ENCODE measurements around the gene PCCA. TPM values are rescaled to one million over a fixed set of nuclear protein-coding genes. Genes with fewer than 3 reads are reported as not detected.

PCCA gene
- total and polyA plus RNA-seq, 2 experiments from 2014 or later, result 41.9 to 46.6 TPM

DNA sequence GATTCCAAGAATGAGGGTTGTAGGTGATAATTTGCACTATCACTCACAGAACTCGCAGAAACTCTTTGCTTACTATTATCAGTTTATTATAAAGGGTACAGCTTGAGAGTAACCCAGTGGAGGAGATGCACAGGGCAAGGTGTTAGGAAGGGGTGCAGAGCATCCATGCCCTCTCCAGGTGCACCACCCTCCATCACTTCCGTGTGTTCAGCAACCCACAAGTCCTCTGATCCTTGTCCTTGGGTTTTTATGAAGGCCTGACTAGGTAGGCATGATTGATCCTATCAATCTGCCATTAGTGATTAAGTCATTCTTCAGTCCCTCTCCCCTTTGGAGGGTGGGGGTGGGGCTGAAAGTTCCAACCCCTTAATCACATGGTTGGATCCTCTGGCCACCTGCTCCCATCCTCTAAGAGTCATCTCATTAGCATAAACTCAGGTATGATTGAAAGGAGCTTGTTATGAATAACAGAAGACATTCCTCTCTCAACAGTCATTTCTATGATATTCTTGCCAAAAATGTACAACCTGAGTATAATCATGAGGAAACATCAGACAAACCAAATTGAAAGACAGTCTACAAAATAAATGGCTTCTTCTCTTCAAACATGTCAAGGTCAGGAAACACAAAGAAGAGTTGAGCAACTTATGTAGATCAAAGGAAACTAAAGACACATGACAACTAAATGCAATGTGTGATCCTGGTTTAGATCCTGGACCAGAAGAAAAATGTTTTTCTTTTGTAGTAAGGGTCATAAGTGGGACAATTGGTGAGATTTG is 225.4 kb downstream of the PCCA start:
- no peak overlapping the region for H3K27ac Mint-ChIP-seq
- H3K4me1 Mint-ChIP-seq, result peaks cover 26% of the 10 kb centered on the region
- TF ChIP-seq EZH2phosphoT487 (IDR thresholded peaks at IDR 0.05; ENCODE audit: unreplicated experiment) (no peak), CREB1 (CRISPR knock-in tag; IDR thresholded peaks at IDR 0.05; ENCODE audit: low read depth) (no peak), JUNB (IDR thresholded peaks at IDR 0.05; ENCODE audit: unreplicated experiment) (no peak), STAT1 (IDR thresholded peaks at IDR 0.05; ENCODE audit: unreplicated experiment) (no peak), POLR2AphosphoS5 (IDR thresholded peaks at IDR 0.05; ENCODE audit: low read depth) (no peak), NANOG (IDR thresholded peaks at IDR 0.05; ENCODE audit: borderline replicate concordance) (no peak), ZNF331 (CRISPR knock-in tag; IDR thresholded peaks at IDR 0.05; ENCODE audit: low read depth) (no peak)
- TF ChIP-seq, protein P1, sequence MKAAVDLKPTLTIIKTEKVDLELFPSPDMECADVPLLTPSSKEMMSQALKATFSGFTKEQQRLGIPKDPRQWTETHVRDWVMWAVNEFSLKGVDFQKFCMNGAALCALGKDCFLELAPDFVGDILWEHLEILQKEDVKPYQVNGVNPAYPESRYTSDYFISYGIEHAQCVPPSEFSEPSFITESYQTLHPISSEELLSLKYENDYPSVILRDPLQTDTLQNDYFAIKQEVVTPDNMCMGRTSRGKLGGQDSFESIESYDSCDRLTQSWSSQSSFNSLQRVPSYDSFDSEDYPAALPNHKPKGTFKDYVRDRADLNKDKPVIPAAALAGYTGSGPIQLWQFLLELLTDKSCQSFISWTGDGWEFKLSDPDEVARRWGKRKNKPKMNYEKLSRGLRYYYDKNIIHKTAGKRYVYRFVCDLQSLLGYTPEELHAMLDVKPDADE (IDR thresholded peaks at IDR 0.05), result no peak
- TF ChIP-seq, protein P2, sequence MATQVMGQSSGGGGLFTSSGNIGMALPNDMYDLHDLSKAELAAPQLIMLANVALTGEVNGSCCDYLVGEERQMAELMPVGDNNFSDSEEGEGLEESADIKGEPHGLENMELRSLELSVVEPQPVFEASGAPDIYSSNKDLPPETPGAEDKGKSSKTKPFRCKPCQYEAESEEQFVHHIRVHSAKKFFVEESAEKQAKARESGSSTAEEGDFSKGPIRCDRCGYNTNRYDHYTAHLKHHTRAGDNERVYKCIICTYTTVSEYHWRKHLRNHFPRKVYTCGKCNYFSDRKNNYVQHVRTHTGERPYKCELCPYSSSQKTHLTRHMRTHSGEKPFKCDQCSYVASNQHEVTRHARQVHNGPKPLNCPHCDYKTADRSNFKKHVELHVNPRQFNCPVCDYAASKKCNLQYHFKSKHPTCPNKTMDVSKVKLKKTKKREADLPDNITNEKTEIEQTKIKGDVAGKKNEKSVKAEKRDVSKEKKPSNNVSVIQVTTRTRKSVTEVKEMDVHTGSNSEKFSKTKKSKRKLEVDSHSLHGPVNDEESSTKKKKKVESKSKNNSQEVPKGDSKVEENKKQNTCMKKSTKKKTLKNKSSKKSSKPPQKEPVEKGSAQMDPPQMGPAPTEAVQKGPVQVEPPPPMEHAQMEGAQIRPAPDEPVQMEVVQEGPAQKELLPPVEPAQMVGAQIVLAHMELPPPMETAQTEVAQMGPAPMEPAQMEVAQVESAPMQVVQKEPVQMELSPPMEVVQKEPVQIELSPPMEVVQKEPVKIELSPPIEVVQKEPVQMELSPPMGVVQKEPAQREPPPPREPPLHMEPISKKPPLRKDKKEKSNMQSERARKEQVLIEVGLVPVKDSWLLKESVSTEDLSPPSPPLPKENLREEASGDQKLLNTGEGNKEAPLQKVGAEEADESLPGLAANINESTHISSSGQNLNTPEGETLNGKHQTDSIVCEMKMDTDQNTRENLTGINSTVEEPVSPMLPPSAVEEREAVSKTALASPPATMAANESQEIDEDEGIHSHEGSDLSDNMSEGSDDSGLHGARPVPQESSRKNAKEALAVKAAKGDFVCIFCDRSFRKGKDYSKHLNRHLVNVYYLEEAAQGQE (IDR thresholded peaks at IDR 0.05; ENCODE audit: unreplicated experiment), result no peak
- TF ChIP-seq, protein P3, sequence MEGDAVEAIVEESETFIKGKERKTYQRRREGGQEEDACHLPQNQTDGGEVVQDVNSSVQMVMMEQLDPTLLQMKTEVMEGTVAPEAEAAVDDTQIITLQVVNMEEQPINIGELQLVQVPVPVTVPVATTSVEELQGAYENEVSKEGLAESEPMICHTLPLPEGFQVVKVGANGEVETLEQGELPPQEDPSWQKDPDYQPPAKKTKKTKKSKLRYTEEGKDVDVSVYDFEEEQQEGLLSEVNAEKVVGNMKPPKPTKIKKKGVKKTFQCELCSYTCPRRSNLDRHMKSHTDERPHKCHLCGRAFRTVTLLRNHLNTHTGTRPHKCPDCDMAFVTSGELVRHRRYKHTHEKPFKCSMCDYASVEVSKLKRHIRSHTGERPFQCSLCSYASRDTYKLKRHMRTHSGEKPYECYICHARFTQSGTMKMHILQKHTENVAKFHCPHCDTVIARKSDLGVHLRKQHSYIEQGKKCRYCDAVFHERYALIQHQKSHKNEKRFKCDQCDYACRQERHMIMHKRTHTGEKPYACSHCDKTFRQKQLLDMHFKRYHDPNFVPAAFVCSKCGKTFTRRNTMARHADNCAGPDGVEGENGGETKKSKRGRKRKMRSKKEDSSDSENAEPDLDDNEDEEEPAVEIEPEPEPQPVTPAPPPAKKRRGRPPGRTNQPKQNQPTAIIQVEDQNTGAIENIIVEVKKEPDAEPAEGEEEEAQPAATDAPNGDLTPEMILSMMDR (conservative IDR thresholded peaks at IDR 0.05; ENCODE audit: low read depth in 2 of 2), result no peak
- TF ChIP-seq, protein P4, sequence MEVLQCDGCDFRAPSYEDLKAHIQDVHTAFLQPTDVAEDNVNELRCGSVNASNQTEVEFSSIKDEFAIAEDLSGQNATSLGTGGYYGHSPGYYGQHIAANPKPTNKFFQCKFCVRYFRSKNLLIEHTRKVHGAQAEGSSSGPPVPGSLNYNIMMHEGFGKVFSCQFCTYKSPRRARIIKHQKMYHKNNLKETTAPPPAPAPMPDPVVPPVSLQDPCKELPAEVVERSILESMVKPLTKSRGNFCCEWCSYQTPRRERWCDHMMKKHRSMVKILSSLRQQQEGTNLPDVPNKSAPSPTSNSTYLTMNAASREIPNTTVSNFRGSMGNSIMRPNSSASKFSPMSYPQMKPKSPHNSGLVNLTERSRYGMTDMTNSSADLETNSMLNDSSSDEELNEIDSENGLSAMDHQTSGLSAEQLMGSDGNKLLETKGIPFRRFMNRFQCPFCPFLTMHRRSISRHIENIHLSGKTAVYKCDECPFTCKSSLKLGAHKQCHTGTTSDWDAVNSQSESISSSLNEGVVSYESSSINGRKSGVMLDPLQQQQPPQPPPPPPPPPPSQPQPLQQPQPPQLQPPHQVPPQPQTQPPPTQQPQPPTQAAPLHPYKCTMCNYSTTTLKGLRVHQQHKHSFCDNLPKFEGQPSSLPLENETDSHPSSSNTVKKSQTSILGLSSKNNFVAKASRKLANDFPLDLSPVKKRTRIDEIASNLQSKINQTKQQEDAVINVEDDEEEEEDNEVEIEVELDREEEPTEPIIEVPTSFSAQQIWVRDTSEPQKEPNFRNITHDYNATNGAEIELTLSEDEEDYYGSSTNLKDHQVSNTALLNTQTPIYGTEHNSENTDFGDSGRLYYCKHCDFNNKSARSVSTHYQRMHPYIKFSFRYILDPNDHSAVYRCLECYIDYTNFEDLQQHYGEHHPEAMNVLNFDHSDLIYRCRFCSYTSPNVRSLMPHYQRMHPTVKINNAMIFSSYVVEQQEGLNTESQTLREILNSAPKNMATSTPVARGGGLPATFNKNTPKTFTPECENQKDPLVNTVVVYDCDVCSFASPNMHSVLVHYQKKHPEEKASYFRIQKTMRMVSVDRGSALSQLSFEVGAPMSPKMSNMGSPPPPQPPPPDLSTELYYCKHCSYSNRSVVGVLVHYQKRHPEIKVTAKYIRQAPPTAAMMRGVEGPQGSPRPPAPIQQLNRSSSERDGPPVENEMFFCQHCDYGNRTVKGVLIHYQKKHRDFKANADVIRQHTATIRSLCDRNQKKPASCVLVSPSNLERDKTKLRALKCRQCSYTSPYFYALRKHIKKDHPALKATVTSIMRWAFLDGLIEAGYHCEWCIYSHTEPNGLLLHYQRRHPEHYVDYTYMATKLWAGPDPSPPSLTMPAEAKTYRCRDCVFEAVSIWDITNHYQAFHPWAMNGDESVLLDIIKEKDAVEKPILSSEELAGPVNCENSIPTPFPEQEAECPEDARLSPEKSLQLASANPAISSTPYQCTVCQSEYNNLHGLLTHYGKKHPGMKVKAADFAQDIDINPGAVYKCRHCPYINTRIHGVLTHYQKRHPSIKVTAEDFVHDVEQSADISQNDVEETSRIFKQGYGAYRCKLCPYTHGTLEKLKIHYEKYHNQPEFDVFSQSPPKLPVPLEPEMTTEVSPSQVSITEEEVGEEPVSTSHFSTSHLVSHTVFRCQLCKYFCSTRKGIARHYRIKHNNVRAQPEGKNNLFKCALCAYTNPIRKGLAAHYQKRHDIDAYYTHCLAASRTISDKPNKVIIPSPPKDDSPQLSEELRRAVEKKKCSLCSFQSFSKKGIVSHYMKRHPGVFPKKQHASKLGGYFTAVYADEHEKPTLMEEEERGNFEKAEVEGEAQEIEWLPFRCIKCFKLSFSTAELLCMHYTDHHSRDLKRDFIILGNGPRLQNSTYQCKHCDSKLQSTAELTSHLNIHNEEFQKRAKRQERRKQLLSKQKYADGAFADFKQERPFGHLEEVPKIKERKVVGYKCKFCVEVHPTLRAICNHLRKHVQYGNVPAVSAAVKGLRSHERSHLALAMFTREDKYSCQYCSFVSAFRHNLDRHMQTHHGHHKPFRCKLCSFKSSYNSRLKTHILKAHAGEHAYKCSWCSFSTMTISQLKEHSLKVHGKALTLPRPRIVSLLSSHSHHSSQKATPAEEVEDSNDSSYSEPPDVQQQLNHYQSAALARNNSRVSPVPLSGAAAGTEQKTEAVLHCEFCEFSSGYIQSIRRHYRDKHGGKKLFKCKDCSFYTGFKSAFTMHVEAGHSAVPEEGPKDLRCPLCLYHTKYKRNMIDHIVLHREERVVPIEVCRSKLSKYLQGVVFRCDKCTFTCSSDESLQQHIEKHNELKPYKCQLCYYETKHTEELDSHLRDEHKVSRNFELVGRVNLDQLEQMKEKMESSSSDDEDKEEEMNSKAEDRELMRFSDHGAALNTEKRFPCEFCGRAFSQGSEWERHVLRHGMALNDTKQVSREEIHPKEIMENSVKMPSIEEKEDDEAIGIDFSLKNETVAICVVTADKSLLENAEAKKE (CRISPR knock-in tag; IDR thresholded peaks at IDR 0.05), result no peak
- peaks cover 8% of the 10 kb centered on the region; the same call in 1 of the 2 replicates for H3K4me1 ChIP-seq (ENCODE audit: insufficient read depth)
- no peak overlapping the region for H3K27ac ChIP-seq (ENCODE audit: low read depth)
- H3K36me3 Mint-ChIP-seq (ENCODE audit: low read depth), result peaks cover 27% of the 10 kb centered on the region
- DNase-seq (ENCODE audit: low spot score) (no peak), ATAC-seq (no peak)
- peaks cover 8% of the 10 kb centered on the region; the same call in 2 of the 3 replicates for H3K9me3 Mint-ChIP-seq
- no peaks in the 10 kb centered on the region for H3K9me2 ChIP-seq (ENCODE audit: insufficient read depth)
- H2AFZ ChIP-seq, result no peak overlapping the region
- H3K4me3 Mint-ChIP-seq, result no peak overlapping the region
- H3F3A ChIP-seq (replicated peaks; ENCODE audit: low read depth), result no peaks in the 10 kb centered on the region
- H3K36me3 ChIP-seq (ENCODE audit: insufficient read depth), result peaks cover 6% of the 10 kb centered on the region; the same call in 1 of the 2 replicates
- no peaks in the 10 kb centered on the region for H3K27me3 Mint-ChIP-seq (ENCODE audit: insufficient read depth, low read depth, poor library complexity)
- H3K27me3 ChIP-seq (ENCODE audit: insufficient read depth), result no peaks in the 10 kb centered on the region
- H4K20me1 ChIP-seq (replicated peaks; ENCODE audit: insufficient read depth), result no peaks in the 10 kb centered on the region
- no peak overlapping the region for H3K4me2 ChIP-seq
- no peak overlapping the region for H3K4me3 ChIP-seq
- H3K79me2 ChIP-seq (replicated peaks; ENCODE audit: insufficient read depth), result no peaks in the 10 kb centered on the region

All from GM23338 (cell line).